NT2/D1 (cell line): ENCODE results near the gene FBXO15.
A peak's percentile ranks its signal among the peaks of the same experiment; 100 is the strongest.

Experiments
- DNase-seq: peaks from one replicate; pipeline ENCODE4 v3.0.0-alpha.2; 2011; ENCODE audit warnings: low read depth, low spot score
- H3K27me3 ChIP-seq: 2 replicates; pipeline ENCODE4 v1.6.0; 2011; ENCODE audit warnings: mild to moderate bottlenecking; ENCODE audit not compliant: insufficient read length, insufficient read depth
- H3K36me3 ChIP-seq: 2 replicates; pipeline ENCODE4 v1.6.1; 2011; ENCODE audit warnings: mild to moderate bottlenecking, low read length, mixed read lengths; ENCODE audit not compliant: insufficient read depth, insufficient read length
- H3K4me1 ChIP-seq: 2 replicates; pipeline ENCODE4 v1.5.1; 2011; ENCODE audit not compliant: insufficient read depth, insufficient read length
- H3K4me3 ChIP-seq: 2 replicates; pipeline ENCODE4 v1.5.1; 2011; ENCODE audit warnings: low read depth; ENCODE audit not compliant: insufficient read length
- H3K9ac ChIP-seq: 2 replicates; pipeline ENCODE4 v1.6.0; 2011; ENCODE audit warnings: low read depth; ENCODE audit not compliant: insufficient read length
- H3K9me3 ChIP-seq: 2 replicates; pipeline ENCODE4 v1.5.1; 2011; ENCODE audit warnings: mild to moderate bottlenecking, low read length; ENCODE audit not compliant: insufficient read depth
- SUZ12 ChIP-seq: IDR thresholded peaks from 2 replicates; pipeline ENCODE4 v1.6.1; 2011; ENCODE audit not compliant: insufficient read length, insufficient read depth; ENCODE audit errors: extremely low read depth
- YY1 ChIP-seq: IDR thresholded peaks from 2 replicates; pipeline ENCODE4 v1.6.1; 2011; ENCODE audit not compliant: insufficient read length, insufficient read depth
- ZNF274 ChIP-seq: IDR thresholded peaks from 2 replicates; pipeline ENCODE4 v1.6.1; 2011; ENCODE audit warnings: mild to moderate bottlenecking, low read depth, low read length

Gene FBXO15

GRCh38 chr18:74184875-74185274, 37.2 kb upstream of the FBXO15 start:
- Histone ChIP-seq H3K4me3 (no peak overlapping the region), H3K9ac (no peak overlapping the region), H3K4me1 (no peaks in the 10 kb centered on the region), H3K9me3 (no peaks in the 10 kb centered on the region), H3K27me3 (no peaks in the 10 kb centered on the region), H3K36me3 (no peaks in the 10 kb centered on the region)
- peak; percentile 11 for DNase-seq
- TF ChIP-seq SUZ12 (no peak), YY1 (no peak), ZNF274 (no peak)

DNA sequence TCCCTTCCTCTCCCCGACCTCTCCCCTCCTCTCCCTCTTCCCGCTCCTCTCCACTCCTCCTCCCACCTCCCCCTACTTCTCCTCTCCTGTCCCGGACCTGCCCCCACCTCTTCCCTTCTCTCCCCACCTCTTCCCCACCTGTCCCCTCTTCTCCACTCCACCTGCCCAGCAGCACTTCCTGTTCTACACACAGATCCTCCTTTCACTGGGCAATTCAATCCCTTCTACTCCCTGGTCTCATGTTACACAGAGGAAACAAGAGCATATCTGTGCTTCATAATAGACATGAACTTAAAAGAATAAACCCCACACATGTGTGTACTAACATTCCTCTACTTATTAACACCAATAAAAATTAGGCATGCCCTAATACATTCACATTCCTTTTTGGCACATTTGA, 35.5 kb upstream of the FBXO15 start:
- H3K9me3 ChIP-seq = no peaks in the 10 kb centered on the region
- H3K9ac ChIP-seq = no peak overlapping the region
- TF ChIP-seq SUZ12 = no peak
- no peak for TF ChIP-seq ZNF274
- no peak for TF ChIP-seq YY1
- no peaks in the 10 kb centered on the region for H3K36me3 ChIP-seq
- no peak for DNase-seq
- H3K27me3 ChIP-seq = no peaks in the 10 kb centered on the region
- no peak overlapping the region for H3K4me3 ChIP-seq
- no peaks in the 10 kb centered on the region for H3K4me1 ChIP-seq

GRCh38 chr18:74182335-74182734, 34.7 kb upstream of the FBXO15 start:
- Histone ChIP-seq H3K27me3 (no peaks in the 10 kb centered on the region), H3K9me3 (no peaks in the 10 kb centered on the region), H3K4me3 (no peak overlapping the region), H3K9ac (no peak overlapping the region), H3K36me3 (no peaks in the 10 kb centered on the region), H3K4me1 (no peaks in the 10 kb centered on the region)
- TF ChIP-seq SUZ12 (no peak), YY1 (no peak), ZNF274 (no peak)
- no peak for DNase-seq

GRCh38 chr18:74179623-74180199, 32.1 kb upstream of the FBXO15 start:
- H3K4me3 ChIP-seq = no peak overlapping the region
- H3K9me3 ChIP-seq = no peaks in the 10 kb centered on the region
- no peak for TF ChIP-seq SUZ12
- TF ChIP-seq YY1 = no peak
- TF ChIP-seq ZNF274 = no peak
- no peak overlapping the region for H3K9ac ChIP-seq
- H3K36me3 ChIP-seq = no peaks in the 10 kb centered on the region
- no peaks in the 10 kb centered on the region for H3K4me1 ChIP-seq
- peaks cover 2% of the 10 kb centered on the region for H3K27me3 ChIP-seq
- DNase-seq = no peak

DNA sequence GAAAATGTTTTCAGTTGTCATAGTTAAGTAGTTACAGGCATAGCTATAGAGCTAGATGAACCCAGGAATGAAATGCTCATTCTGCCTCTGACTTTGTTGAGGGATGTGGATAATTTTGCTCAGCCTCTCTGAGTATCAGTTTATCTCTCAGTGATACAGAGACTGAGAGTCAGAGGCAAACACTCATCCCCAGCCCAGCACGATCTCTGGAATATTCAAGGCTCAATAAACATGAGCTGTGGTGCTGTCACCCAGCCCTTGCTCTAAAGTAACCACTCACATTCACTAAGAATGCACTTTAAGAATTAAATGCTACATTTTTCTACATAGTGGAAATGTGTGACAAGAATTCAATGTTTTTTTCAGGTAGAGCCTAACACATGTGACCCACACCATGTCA, 31.2 kb upstream of the FBXO15 start:
- H3K36me3 ChIP-seq = no peaks in the 10 kb centered on the region
- no peaks in the 10 kb centered on the region for H3K4me1 ChIP-seq
- peaks cover 2% of the 10 kb centered on the region for H3K27me3 ChIP-seq
- TF ChIP-seq YY1 (no peak), SUZ12 (no peak), ZNF274 (no peak)
- H3K9me3 ChIP-seq = no peaks in the 10 kb centered on the region
- no peak for DNase-seq
- no peak overlapping the region for H3K9ac ChIP-seq
- no peak overlapping the region for H3K4me3 ChIP-seq

- Histone ChIP-seq H3K36me3 (no peaks in the 10 kb centered on the region), H3K27me3 (peaks cover 2% of the 10 kb centered on the region), H3K4me3 (no peak overlapping the region), H3K9ac (no peak overlapping the region), H3K4me1 (no peaks in the 10 kb centered on the region), H3K9me3 (no peaks in the 10 kb centered on the region)
- no peak for TF ChIP-seq SUZ12
- no peak for TF ChIP-seq ZNF274
- no peak for DNase-seq
Measured at GRCh38 chr18:74175658-74176057, 28.0 kb upstream of the FBXO15 start.

- TF ChIP-seq YY1 (no peak), SUZ12 (no peak), ZNF274 (no peak)
- H3K4me3 ChIP-seq = no peak overlapping the region
- no peaks in the 10 kb centered on the region for H3K4me1 ChIP-seq
- no peaks in the 10 kb centered on the region for H3K36me3 ChIP-seq
- no peaks in the 10 kb centered on the region for H3K9me3 ChIP-seq
- DNase-seq = no peak
- no peak overlapping the region for H3K9ac ChIP-seq
- peaks cover 2% of the 10 kb centered on the region for H3K27me3 ChIP-seq
Measured at GRCh38 chr18:74173434-74173750, 25.8 kb upstream of the FBXO15 start.
